GM23338 (cell line): Measurements from ENCODE around the gene ADGRD1. TPM values are rescaled to one million over a fixed set of nuclear protein-coding genes. Genes with fewer than 3 reads are reported as not detected.

ENCODE experiments used
- ATAC-seq: fragments of 200-7000 bp; cut with Tn5 transposase; 3 replicates; pipeline ENCODE4 v1.9.1; 2020
- DNase-seq: peaks from one replicate; pipeline ENCODE4 v3.0.0-alpha.2; 2015; ENCODE audit warnings: low spot score
- H2AFZ ChIP-seq: fragments of 200-600 bp; sonication (generic); 2 replicates; pipeline ENCODE4 v1.8.0; 2016; ENCODE audit warnings: antibody characterized with exemption, mild to moderate bottlenecking, moderate library complexity
- H3F3A ChIP-seq: fragments of 200-600 bp; sonication (generic); replicated peaks from 2 replicates; pipeline ENCODE4 v1.8.0; 2017; ENCODE audit warnings: antibody characterized with exemption, mixed run types, low read depth
- H3K27ac ChIP-seq: fragments of 200-600 bp; sonication (generic); 2 replicates; pipeline ENCODE4 v1.6.1; 2016; ENCODE audit warnings: low read depth
- H3K27me3 ChIP-seq: fragments of 200-600 bp; sonication (generic); 2 replicates; pipeline ENCODE4 v1.8.0; 2016; ENCODE audit warnings: mild to moderate bottlenecking, mixed run types, moderate library complexity; ENCODE audit not compliant: insufficient read depth
- H3K36me3 ChIP-seq: fragments of 200-600 bp; sonication (generic); 2 replicates; pipeline ENCODE4 v1.8.0; 2016; ENCODE audit warnings: mild to moderate bottlenecking; ENCODE audit not compliant: insufficient read depth
- H3K4me1 ChIP-seq: fragments of 200-600 bp; sonication (generic); 2 replicates; pipeline ENCODE4 v1.8.0; 2016; ENCODE audit warnings: mild to moderate bottlenecking, moderate library complexity; ENCODE audit not compliant: insufficient read depth
- H3K4me2 ChIP-seq: fragments of 200-600 bp; sonication (generic); 2 replicates; pipeline ENCODE4 v1.7.1; 2017; ENCODE audit warnings: mixed run types
- H3K4me3 ChIP-seq: fragments of 200-600 bp; sonication (generic); 2 replicates; pipeline ENCODE4 v1.6.1; 2016; ENCODE audit warnings: mixed run types
- H3K79me2 ChIP-seq: fragments of 200-600 bp; sonication (generic); replicated peaks from 2 replicates; pipeline ENCODE4 v1.8.0; 2017; ENCODE audit warnings: mild to moderate bottlenecking; ENCODE audit not compliant: insufficient read depth
- H3K9me2 ChIP-seq: fragments of 200-600 bp; sonication (generic); 2 replicates; pipeline ENCODE4 v1.8.0; 2017; ENCODE audit not compliant: insufficient read depth
- H4K20me1 ChIP-seq: fragments of 200-600 bp; sonication (generic); replicated peaks from 2 replicates; pipeline ENCODE4 v1.8.0; 2017; ENCODE audit warnings: mild to moderate bottlenecking; ENCODE audit not compliant: insufficient read depth
- H3K27ac Mint-ChIP-seq: 2 replicates; pipeline ENCODE4 v1.8.0; 2020; ENCODE audit warnings: inconsistent platforms, mild to moderate bottlenecking, moderate library complexity, mixed read lengths
- H3K27me3 Mint-ChIP-seq: 3 replicates; pipeline ENCODE4 v1.8.0; 2022; ENCODE audit warnings: low read depth, mild to moderate bottlenecking, moderate library complexity, mixed read lengths, inconsistent platforms; ENCODE audit not compliant: insufficient read depth, poor library complexity
- H3K36me3 Mint-ChIP-seq: 3 replicates; pipeline ENCODE4 v1.8.0; 2021; ENCODE audit warnings: low read depth, mild to moderate bottlenecking, inconsistent platforms, moderate library complexity, mixed read lengths
- H3K4me1 Mint-ChIP-seq: 3 replicates; pipeline ENCODE4 v1.8.0; 2020; ENCODE audit warnings: mild to moderate bottlenecking, inconsistent platforms, mixed read lengths
- H3K4me3 Mint-ChIP-seq: 3 replicates; pipeline ENCODE4 v1.8.0; 2021; ENCODE audit warnings: moderate library complexity, mild to moderate bottlenecking, inconsistent platforms, mixed read lengths
- H3K9me3 Mint-ChIP-seq: 3 replicates; pipeline ENCODE4 v1.8.0; 2020; ENCODE audit warnings: moderate library complexity, mild to moderate bottlenecking, inconsistent platforms, mixed read lengths
- JUNB ChIP-seq: IDR thresholded peaks from one replicate; pipeline ENCODE4 v1.6.1; 2016; ENCODE audit warnings: antibody characterized with exemption; ENCODE audit not compliant: unreplicated experiment
- polyA plus RNA-seq: library from polyadenylated mRNA; unstranded; fragments of >200 nt; fragmentation: Nextera tagmentation; extraction: Ambion mirVana; gene quantifications from 2 replicates; pipeline ENCODE4 v1.2.1, GENCODE V29; 2016
- total RNA-seq: library from RNA; depleted of rRNA; stranded (reverse); fragments of >200 nt; shearing (Covaris generic); gene quantifications from 2 replicates; pipeline ENCODE4 v1.2.3, GENCODE V29; 2014
- TF ChIP-seq, protein P1 (sequence below), 2 experiments: fragments of 200-600 bp in 1 of 2; sonication (generic) in 1 of 2; conservative IDR thresholded peaks; 2 replicates each; pipeline versions ENCODE4 v1.5.1 to v1.6.1; 2016 to 2017; ENCODE audit warnings: antibody characterized with exemption in 2 of 2, low read depth in 2 of 2, mild to moderate bottlenecking in 2 of 2, moderate library complexity in 1 of 2
- TF ChIP-seq, protein P2 (sequence below): fragments of 250-450 bp; sonication (Bioruptor Pico); IDR thresholded peaks from 2 replicates; pipeline ENCODE4 v1.5.0; 2020; ENCODE audit warnings: mild to moderate bottlenecking, moderate library complexity

The ADGRD1 gene
- total and polyA plus RNA-seq, 2 experiments from 2014 or later, result 1.4 TPM; not detected in 1

GRCh38 chr12:131115766-131116467 lies 162.2 kb downstream of the ADGRD1 start:
- H3K27ac Mint-ChIP-seq, result no peak overlapping the region

GRCh38 chr12:131116468-131117117 lies 162.9 kb downstream of the ADGRD1 start:
- Histone ChIP-seq H3K36me3 (no peaks in the 10 kb centered on the region), H3K27ac (no peak overlapping the region), H3K9me2 (no peaks in the 10 kb centered on the region), H3F3A (no peaks in the 10 kb centered on the region), H3K27me3 (no peaks in the 10 kb centered on the region), H3K4me1 (no peaks in the 10 kb centered on the region), H3K4me2 (no peak overlapping the region), H4K20me1 (no peaks in the 10 kb centered on the region), H2AFZ (peak overlapping the region; percentile 69; the same call in 1 of the 2 replicates), H3K4me3 (no peak overlapping the region), H3K79me2 (no peaks in the 10 kb centered on the region)
- Mint-ChIP-seq H3K4me1 (peaks cover 8% of the 10 kb centered on the region; the same call in 1 of the 3 replicates), H3K27ac (no peak overlapping the region), H3K27me3 (peaks cover 5% of the 10 kb centered on the region), H3K9me3 (no peaks in the 10 kb centered on the region), H3K4me3 (no peak overlapping the region), H3K36me3 (no peaks in the 10 kb centered on the region)
- ATAC-seq, result peak; percentile 91
- TF ChIP-seq, protein P1, sequence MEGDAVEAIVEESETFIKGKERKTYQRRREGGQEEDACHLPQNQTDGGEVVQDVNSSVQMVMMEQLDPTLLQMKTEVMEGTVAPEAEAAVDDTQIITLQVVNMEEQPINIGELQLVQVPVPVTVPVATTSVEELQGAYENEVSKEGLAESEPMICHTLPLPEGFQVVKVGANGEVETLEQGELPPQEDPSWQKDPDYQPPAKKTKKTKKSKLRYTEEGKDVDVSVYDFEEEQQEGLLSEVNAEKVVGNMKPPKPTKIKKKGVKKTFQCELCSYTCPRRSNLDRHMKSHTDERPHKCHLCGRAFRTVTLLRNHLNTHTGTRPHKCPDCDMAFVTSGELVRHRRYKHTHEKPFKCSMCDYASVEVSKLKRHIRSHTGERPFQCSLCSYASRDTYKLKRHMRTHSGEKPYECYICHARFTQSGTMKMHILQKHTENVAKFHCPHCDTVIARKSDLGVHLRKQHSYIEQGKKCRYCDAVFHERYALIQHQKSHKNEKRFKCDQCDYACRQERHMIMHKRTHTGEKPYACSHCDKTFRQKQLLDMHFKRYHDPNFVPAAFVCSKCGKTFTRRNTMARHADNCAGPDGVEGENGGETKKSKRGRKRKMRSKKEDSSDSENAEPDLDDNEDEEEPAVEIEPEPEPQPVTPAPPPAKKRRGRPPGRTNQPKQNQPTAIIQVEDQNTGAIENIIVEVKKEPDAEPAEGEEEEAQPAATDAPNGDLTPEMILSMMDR (conservative IDR thresholded peaks at IDR 0.05; ENCODE audit: low read depth in 2 of 2), result peak; percentile 71 to 81
- TF ChIP-seq, protein P2, sequence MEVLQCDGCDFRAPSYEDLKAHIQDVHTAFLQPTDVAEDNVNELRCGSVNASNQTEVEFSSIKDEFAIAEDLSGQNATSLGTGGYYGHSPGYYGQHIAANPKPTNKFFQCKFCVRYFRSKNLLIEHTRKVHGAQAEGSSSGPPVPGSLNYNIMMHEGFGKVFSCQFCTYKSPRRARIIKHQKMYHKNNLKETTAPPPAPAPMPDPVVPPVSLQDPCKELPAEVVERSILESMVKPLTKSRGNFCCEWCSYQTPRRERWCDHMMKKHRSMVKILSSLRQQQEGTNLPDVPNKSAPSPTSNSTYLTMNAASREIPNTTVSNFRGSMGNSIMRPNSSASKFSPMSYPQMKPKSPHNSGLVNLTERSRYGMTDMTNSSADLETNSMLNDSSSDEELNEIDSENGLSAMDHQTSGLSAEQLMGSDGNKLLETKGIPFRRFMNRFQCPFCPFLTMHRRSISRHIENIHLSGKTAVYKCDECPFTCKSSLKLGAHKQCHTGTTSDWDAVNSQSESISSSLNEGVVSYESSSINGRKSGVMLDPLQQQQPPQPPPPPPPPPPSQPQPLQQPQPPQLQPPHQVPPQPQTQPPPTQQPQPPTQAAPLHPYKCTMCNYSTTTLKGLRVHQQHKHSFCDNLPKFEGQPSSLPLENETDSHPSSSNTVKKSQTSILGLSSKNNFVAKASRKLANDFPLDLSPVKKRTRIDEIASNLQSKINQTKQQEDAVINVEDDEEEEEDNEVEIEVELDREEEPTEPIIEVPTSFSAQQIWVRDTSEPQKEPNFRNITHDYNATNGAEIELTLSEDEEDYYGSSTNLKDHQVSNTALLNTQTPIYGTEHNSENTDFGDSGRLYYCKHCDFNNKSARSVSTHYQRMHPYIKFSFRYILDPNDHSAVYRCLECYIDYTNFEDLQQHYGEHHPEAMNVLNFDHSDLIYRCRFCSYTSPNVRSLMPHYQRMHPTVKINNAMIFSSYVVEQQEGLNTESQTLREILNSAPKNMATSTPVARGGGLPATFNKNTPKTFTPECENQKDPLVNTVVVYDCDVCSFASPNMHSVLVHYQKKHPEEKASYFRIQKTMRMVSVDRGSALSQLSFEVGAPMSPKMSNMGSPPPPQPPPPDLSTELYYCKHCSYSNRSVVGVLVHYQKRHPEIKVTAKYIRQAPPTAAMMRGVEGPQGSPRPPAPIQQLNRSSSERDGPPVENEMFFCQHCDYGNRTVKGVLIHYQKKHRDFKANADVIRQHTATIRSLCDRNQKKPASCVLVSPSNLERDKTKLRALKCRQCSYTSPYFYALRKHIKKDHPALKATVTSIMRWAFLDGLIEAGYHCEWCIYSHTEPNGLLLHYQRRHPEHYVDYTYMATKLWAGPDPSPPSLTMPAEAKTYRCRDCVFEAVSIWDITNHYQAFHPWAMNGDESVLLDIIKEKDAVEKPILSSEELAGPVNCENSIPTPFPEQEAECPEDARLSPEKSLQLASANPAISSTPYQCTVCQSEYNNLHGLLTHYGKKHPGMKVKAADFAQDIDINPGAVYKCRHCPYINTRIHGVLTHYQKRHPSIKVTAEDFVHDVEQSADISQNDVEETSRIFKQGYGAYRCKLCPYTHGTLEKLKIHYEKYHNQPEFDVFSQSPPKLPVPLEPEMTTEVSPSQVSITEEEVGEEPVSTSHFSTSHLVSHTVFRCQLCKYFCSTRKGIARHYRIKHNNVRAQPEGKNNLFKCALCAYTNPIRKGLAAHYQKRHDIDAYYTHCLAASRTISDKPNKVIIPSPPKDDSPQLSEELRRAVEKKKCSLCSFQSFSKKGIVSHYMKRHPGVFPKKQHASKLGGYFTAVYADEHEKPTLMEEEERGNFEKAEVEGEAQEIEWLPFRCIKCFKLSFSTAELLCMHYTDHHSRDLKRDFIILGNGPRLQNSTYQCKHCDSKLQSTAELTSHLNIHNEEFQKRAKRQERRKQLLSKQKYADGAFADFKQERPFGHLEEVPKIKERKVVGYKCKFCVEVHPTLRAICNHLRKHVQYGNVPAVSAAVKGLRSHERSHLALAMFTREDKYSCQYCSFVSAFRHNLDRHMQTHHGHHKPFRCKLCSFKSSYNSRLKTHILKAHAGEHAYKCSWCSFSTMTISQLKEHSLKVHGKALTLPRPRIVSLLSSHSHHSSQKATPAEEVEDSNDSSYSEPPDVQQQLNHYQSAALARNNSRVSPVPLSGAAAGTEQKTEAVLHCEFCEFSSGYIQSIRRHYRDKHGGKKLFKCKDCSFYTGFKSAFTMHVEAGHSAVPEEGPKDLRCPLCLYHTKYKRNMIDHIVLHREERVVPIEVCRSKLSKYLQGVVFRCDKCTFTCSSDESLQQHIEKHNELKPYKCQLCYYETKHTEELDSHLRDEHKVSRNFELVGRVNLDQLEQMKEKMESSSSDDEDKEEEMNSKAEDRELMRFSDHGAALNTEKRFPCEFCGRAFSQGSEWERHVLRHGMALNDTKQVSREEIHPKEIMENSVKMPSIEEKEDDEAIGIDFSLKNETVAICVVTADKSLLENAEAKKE (CRISPR knock-in tag), result no peak
- peak; percentile 72 for DNase-seq

More at GRCh38 chr12:131115766-131116467, 162.2 kb downstream of the ADGRD1 start:
- no peak for TF ChIP-seq JUNB
- H3K4me1 ChIP-seq, result no peaks in the 10 kb centered on the region
- Mint-ChIP-seq H3K4me3 (no peak overlapping the region), H3K36me3 (no peaks in the 10 kb centered on the region), H3K9me3 (no peaks in the 10 kb centered on the region), H3K4me1 (peaks cover 8% of the 10 kb centered on the region; the same call in 1 of the 3 replicates), H3K27me3 (peaks cover 5% of the 10 kb centered on the region)
- no peaks in the 10 kb centered on the region for H3K9me2 ChIP-seq
- no peaks in the 10 kb centered on the region for H3K79me2 ChIP-seq
- H3K27ac ChIP-seq, result no peak overlapping the region
- no peak overlapping the region for H3K4me3 ChIP-seq
- no peaks in the 10 kb centered on the region for H3K27me3 ChIP-seq
- no peaks in the 10 kb centered on the region for H3K36me3 ChIP-seq
- DNase-seq (no peak), ATAC-seq (peak; percentile 23)
- H4K20me1 ChIP-seq, result no peaks in the 10 kb centered on the region
- H3K4me2 ChIP-seq, result no peak overlapping the region
- H2AFZ ChIP-seq, result no peak overlapping the region
- H3F3A ChIP-seq, result no peaks in the 10 kb centered on the region
